Upper lobe of left lung (tissue), 4 donors: ENCODE measurements around the gene GIPC1.
A peak's percentile ranks its signal among the peaks of the same experiment; 100 is the strongest.

Source experiments
- POLR2A ChIP-seq, 4 donors: fragments of 450-650 bp; IDR thresholded peaks; one replicate each; pipeline ENCODE4 v1.5.1; 2016 to 2017; ENCODE audit warnings: antibody characterized with exemption in 4 of 4, mild to moderate bottlenecking in 2 of 4
- TF ChIP-seq, protein P1 (sequence below), 6 experiments: fragments of 450-650 bp in 4 of 6; fragments of 200-600 bp in 2 of 6; sonication (generic) in 2 of 6; IDR thresholded peaks; one replicate each; pipeline ENCODE4 v1.5.1; 2016 to 2019; ENCODE audit warnings: antibody characterized with exemption in 6 of 6

- TF ChIP-seq, protein P1, sequence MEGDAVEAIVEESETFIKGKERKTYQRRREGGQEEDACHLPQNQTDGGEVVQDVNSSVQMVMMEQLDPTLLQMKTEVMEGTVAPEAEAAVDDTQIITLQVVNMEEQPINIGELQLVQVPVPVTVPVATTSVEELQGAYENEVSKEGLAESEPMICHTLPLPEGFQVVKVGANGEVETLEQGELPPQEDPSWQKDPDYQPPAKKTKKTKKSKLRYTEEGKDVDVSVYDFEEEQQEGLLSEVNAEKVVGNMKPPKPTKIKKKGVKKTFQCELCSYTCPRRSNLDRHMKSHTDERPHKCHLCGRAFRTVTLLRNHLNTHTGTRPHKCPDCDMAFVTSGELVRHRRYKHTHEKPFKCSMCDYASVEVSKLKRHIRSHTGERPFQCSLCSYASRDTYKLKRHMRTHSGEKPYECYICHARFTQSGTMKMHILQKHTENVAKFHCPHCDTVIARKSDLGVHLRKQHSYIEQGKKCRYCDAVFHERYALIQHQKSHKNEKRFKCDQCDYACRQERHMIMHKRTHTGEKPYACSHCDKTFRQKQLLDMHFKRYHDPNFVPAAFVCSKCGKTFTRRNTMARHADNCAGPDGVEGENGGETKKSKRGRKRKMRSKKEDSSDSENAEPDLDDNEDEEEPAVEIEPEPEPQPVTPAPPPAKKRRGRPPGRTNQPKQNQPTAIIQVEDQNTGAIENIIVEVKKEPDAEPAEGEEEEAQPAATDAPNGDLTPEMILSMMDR (IDR thresholded peaks at IDR 0.05): peak in 1 of 6 experiments; percentile 10
- TF ChIP-seq POLR2A (IDR thresholded peaks at IDR 0.05): no peak
These were observed 12.0 kb upstream of the GIPC1 start for GRCh38 chr19:14507704-14508542.
